Epithelial cell of proximal tubule (primary cell): ENCODE data around the gene FKBP1A. TPM values are rescaled to one million over a fixed set of nuclear protein-coding genes. Genes with fewer than 3 reads are reported as not detected.

Experiments
- DNase-seq: peaks from one replicate; pipeline ENCODE4 v3.0.0-alpha.2; 2011; ENCODE audit warnings: low read depth
- H3K4me3 ChIP-seq: 2 replicates; pipeline ENCODE4 v1.5.1; 2011; ENCODE audit warnings: low read depth, mild to moderate bottlenecking, low read length
- total RNA-seq: library from RNA; depleted of rRNA; stranded (reverse); fragments of >200 nt; gene quantifications from 2 replicates; pipeline ENCODE4 v1.2.3, GENCODE V29; 2015
- TF ChIP-seq, protein P1 (sequence below): conservative IDR thresholded peaks from 2 replicates; pipeline ENCODE4 v1.5.1; 2012; ENCODE audit warnings: low read depth, mild to moderate bottlenecking, low read length

The FKBP1A gene
- total RNA-seq, 1 donor from 2014 or later: 188 TPM

DNA sequence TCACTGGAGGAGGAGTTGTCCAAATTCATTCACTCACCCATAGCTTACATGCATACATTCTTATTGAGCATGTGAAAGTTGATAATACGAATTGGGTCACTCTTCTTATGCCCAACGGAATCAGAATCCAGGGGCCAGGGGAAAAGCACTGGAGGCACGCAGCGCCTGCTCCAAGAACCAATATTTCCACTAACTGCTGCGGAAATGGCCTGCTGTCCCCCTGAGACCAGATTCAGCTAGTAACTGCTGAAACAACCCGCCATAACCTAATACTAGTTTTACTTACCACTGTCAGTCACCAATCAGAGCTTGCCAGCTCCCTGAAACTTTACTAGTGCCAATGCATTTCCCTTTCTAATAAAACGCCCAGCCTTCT lies 641 bp upstream of the FKBP1A start:
- TF ChIP-seq, protein P1, sequence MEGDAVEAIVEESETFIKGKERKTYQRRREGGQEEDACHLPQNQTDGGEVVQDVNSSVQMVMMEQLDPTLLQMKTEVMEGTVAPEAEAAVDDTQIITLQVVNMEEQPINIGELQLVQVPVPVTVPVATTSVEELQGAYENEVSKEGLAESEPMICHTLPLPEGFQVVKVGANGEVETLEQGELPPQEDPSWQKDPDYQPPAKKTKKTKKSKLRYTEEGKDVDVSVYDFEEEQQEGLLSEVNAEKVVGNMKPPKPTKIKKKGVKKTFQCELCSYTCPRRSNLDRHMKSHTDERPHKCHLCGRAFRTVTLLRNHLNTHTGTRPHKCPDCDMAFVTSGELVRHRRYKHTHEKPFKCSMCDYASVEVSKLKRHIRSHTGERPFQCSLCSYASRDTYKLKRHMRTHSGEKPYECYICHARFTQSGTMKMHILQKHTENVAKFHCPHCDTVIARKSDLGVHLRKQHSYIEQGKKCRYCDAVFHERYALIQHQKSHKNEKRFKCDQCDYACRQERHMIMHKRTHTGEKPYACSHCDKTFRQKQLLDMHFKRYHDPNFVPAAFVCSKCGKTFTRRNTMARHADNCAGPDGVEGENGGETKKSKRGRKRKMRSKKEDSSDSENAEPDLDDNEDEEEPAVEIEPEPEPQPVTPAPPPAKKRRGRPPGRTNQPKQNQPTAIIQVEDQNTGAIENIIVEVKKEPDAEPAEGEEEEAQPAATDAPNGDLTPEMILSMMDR: no peak
- peak overlapping the region; percentile 95 for H3K4me3 ChIP-seq
- no peak for DNase-seq

DNA sequence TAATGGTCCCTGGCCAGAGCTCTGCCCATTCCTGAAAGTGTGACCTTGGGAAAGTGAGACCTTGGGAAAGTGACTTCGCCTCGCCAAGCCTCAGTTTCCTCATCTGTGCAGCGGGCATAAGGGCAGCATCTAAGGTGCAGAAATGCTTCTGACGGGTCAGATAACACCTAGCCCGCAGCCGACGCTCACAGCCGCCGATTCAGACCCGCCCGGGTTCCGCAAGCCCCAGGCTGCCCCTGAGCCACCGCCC lies 486 bp downstream of the FKBP1A start:
- DNase-seq: no peak
- TF ChIP-seq, protein P1: no peak
- peak overlapping the region; percentile 95 for H3K4me3 ChIP-seq

- TF ChIP-seq, protein P1: no peak
- H3K4me3 ChIP-seq: peak overlapping the region; percentile 95
- DNase-seq: no peak
These were observed 1.0 kb downstream of the FKBP1A start for GRCh38 chr20:1391640-1392442.

DNA sequence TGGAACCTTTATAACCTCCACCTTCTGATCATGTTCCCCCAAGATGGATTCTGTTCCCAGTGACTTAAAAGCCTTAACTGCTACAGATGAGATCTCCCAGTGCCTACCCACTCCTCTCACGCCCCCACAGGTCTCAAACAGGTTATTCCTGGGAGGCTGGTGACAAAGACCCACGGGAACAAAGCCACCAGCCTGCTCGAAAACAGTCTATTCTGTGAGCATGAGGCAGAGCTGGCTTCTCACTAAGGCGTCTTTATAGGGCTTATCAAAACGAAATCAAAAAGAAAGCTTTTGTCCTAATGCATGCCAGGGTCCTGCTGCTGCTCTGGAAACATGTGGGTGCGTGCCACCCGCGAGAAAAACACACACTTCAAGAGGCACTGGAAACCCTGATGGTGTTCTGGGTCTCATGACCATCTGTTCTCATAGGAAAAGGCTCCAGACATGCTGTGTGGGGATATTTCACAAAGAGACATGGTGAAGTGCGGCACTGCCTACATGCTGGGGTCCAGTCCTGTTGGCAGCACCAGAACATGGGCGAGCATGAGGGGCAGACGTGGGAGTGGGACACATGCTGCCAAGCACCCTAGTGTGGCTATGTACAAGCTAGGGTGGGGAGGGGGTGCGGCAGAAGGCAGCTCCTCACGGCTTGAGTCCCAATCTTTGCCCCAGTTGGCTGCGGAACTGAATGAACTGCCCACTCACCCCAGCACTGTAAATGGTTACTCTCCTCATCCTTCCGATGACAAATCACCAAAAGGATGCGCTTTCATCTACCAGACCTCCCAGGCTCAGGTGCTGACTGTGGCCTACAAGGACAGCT lies 2.1 kb downstream of the FKBP1A start:
- DNase-seq: no peak
- TF ChIP-seq, protein P1: no peak
- peak overlapping the region; percentile 95 for H3K4me3 ChIP-seq

- TF ChIP-seq, protein P1: no peak
- H3K4me3 ChIP-seq: peak overlapping the region; percentile 10
- DNase-seq: no peak
These were observed 2.9 kb downstream of the FKBP1A start for GRCh38 chr20:1389703-1390580.

GRCh38 chr20:1388741-1389483 lies 3.9 kb downstream of the FKBP1A start:
- DNase-seq: no peak
- no peak overlapping the region for H3K4me3 ChIP-seq
- TF ChIP-seq, protein P1: no peak
